Measurements from ENCODE around the gene CRYBA4.

CRYBA4 gene
- 0 to 0.17 (median 0) reads per million in 3 donors for total RNA-seq

DNA sequence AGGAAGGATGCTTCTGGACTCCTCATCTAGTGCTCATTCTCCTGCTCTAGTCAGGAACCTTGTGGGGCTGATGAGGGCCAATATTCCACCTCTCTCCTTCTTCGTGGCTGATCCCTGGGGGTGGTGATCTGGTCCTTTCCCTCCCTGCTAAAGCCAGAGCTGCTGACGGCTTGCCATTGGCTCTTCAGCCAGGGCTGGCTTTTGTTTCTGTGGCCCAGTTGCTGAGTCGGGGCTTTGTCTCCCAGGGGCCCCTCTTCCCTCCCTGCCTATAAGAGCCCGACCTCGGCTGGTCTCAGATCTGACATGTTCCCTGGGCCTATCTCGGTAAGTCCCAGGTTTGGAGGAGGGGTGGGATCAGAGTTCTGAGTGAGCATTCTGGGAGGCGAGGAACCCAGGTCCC, at the start of gene CRYBA4:
Gene CRYBA4, plus strand, starts transcription at position 301 of the 400 bp plus-strand sequence. CDS start 634 bp downstream, outside the sequence.
- no peak within 1 kb of the TSS for H3K4me3 ChIP-seq (ENCODE audit: insufficient read depth, low read depth, low read length, poor library complexity, severe bottlenecking)
- H3K9me3 ChIP-seq (ENCODE audit: control insufficient read depth, low read length): no peaks in the 10 kb centered on the region
- H3K36me3 ChIP-seq (ENCODE audit: control insufficient read depth, insufficient read depth, low read length): no peaks in the 10 kb centered on the region
- H3K27ac ChIP-seq (ENCODE audit: insufficient read depth, low read length, poor library complexity, severe bottlenecking): no peak within 1 kb of the TSS
- H3K4me1 ChIP-seq (ENCODE audit: control insufficient read depth, insufficient read depth, low read length, poor library complexity, severe bottlenecking): no peaks in the 10 kb centered on the region
- H3K27me3 ChIP-seq (replicated peaks; ENCODE audit: control insufficient read depth, insufficient read depth, low read length, poor library complexity, severe bottlenecking): no peaks in the 10 kb centered on the region
- no peak for DNase-seq

DNA sequence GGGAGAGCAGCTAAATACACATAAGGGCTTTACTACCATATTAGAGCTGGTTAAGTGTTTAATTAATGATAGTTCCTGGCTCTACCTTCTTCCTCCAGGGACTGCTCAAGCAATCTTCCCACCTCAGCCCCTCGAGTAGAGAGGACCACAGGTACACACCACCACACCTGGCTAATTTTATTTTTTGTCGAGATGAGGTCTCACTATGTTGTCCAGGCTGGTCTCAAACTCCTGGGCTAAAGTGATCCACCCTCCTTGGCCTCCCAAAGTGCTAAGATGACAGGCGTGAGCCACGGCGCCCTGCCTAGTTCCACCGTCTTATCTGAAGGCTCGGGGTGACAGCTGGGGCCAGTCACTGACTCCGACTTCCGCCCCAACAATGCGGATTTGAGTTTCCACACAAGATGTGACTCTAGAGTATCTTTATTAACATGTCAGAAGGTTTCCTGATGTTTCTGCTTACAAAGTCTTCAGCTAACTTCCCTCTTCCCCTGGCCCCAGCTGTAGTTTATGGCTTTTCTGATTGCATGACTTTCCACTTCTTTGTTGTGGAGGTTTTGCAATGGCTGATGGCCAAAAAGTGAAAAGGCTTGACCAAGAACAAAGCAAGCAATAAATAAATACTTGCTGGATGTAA, 48.6 kb upstream of the CRYBA4 start:
- no peaks in the 10 kb centered on the region for H3K4me1 ChIP-seq (ENCODE audit: control insufficient read depth, insufficient read depth, low read length, poor library complexity, severe bottlenecking)
- no peak for DNase-seq
- H3K4me3 ChIP-seq (ENCODE audit: insufficient read depth, low read depth, low read length, poor library complexity, severe bottlenecking): no peak overlapping the region
- H3K36me3 ChIP-seq (ENCODE audit: control insufficient read depth, insufficient read depth, low read length): no peaks in the 10 kb centered on the region
- no peaks in the 10 kb centered on the region for H3K9me3 ChIP-seq (ENCODE audit: control insufficient read depth, low read length)
- H3K27ac ChIP-seq (ENCODE audit: insufficient read depth, low read length, poor library complexity, severe bottlenecking): no peak overlapping the region
- H3K27me3 ChIP-seq (replicated peaks; ENCODE audit: control insufficient read depth, insufficient read depth, low read length, poor library complexity, severe bottlenecking): no peaks in the 10 kb centered on the region

GRCh38 chr22:26574001-26574723, 47.6 kb upstream of the CRYBA4 start:
- no peak for DNase-seq
- H3K4me3 ChIP-seq (ENCODE audit: insufficient read depth, low read depth, low read length, poor library complexity, severe bottlenecking): no peak overlapping the region

DNA sequence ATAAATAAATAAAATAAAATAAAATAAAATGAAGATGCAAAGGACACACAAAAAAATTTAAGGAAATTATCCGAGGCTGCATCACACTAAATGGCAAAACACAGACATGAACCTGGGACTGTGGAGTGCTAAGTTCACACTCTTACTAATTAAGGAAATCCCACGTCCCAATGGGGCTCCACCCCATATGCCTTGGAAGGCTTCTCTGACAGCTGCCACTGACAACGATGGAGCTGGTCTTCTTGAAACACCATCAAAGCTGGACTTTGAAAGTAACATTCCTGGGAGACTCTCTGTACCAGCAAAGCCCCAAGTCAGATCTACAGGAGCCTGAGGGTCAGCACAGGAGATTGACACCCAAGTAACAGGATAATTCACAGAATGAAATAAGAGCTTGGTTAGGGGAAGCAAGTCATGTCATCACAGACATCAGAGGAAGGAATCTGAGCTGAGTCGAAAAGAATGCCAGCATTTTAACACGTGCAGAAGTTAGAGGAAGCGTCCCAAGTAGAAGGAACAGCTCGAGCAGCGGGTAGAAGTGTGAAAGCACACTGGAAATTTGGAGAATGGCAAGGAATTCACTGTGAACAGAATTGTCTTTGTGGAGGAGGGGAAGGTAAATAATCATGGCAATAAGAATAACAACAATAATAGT, 45.6 kb upstream of the CRYBA4 start:
- Histone ChIP-seq H3K4me3 (ENCODE audit: insufficient read depth, low read depth, low read length, poor library complexity, severe bottlenecking) (no peak overlapping the region), H3K27me3 (replicated peaks; ENCODE audit: control insufficient read depth, insufficient read depth, low read length, poor library complexity, severe bottlenecking) (no peaks in the 10 kb centered on the region), H3K27ac (ENCODE audit: insufficient read depth, low read length, poor library complexity, severe bottlenecking) (no peak overlapping the region), H3K4me1 (ENCODE audit: control insufficient read depth, insufficient read depth, low read length, poor library complexity, severe bottlenecking) (peaks cover 19% of the 10 kb centered on the region), H3K9me3 (ENCODE audit: control insufficient read depth, low read length) (no peaks in the 10 kb centered on the region), H3K36me3 (ENCODE audit: control insufficient read depth, insufficient read depth, low read length) (no peaks in the 10 kb centered on the region)
- DNase-seq: no peak

More at GRCh38 chr22:26574001-26574723, 47.6 kb upstream of the CRYBA4 start:
- Histone ChIP-seq H3K9me3 (ENCODE audit: control insufficient read depth, low read length) (no peaks in the 10 kb centered on the region), H3K27me3 (replicated peaks; ENCODE audit: control insufficient read depth, insufficient read depth, low read length, poor library complexity, severe bottlenecking) (no peaks in the 10 kb centered on the region), H3K4me1 (ENCODE audit: control insufficient read depth, insufficient read depth, low read length, poor library complexity, severe bottlenecking) (peaks cover 3% of the 10 kb centered on the region), H3K27ac (ENCODE audit: insufficient read depth, low read length, poor library complexity, severe bottlenecking) (no peak overlapping the region), H3K36me3 (ENCODE audit: control insufficient read depth, insufficient read depth, low read length) (no peaks in the 10 kb centered on the region)

DNA sequence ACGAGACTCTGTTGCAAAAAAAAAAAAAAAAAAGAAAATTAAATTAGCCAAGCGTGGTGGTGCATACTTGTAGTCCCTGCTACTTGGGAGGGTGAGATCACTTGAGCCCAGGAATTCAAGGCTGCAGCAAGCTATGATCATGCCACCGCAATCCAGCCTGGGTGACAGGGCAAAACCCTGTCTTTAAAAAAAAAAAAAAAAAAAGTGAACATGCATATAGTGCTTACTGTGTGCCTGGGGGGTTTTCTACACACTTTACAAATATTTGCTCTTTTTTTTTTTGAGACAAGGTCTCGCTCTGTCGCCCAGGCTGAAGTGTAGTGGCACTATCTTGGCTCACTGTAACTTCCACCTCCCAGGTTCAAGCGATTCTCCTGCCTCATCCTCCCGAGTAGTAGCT, 44.7 kb upstream of the CRYBA4 start:
- H3K4me1 ChIP-seq (ENCODE audit: control insufficient read depth, insufficient read depth, low read length, poor library complexity, severe bottlenecking): peaks cover 19% of the 10 kb centered on the region
- H3K27ac ChIP-seq (ENCODE audit: insufficient read depth, low read length, poor library complexity, severe bottlenecking): no peak overlapping the region

GRCh38 chr22:26579331-26579886, 42.4 kb upstream of the CRYBA4 start:
- no peaks in the 10 kb centered on the region for H3K36me3 ChIP-seq (ENCODE audit: control insufficient read depth, insufficient read depth, low read length)
- H3K27me3 ChIP-seq (replicated peaks; ENCODE audit: control insufficient read depth, insufficient read depth, low read length, poor library complexity, severe bottlenecking): no peaks in the 10 kb centered on the region
- no peak overlapping the region for H3K4me3 ChIP-seq (ENCODE audit: insufficient read depth, low read depth, low read length, poor library complexity, severe bottlenecking)
- peak; percentile 12 to 27 (median 27) for DNase-seq
- peak overlapping the region; percentile 51 for H3K27ac ChIP-seq (ENCODE audit: insufficient read depth, low read length, poor library complexity, severe bottlenecking)
- peaks cover 19% of the 10 kb centered on the region for H3K4me1 ChIP-seq (ENCODE audit: control insufficient read depth, insufficient read depth, low read length, poor library complexity, severe bottlenecking)
- no peaks in the 10 kb centered on the region for H3K9me3 ChIP-seq (ENCODE audit: control insufficient read depth, low read length)

More for the DNA sequence above, 44.7 kb upstream of the CRYBA4 start:
- DNase-seq: no peak
- H3K9me3 ChIP-seq (ENCODE audit: control insufficient read depth, low read length): no peaks in the 10 kb centered on the region
- H3K4me3 ChIP-seq (ENCODE audit: insufficient read depth, low read depth, low read length, poor library complexity, severe bottlenecking): no peak overlapping the region
- no peaks in the 10 kb centered on the region for H3K36me3 ChIP-seq (ENCODE audit: control insufficient read depth, insufficient read depth, low read length)
- H3K27me3 ChIP-seq (replicated peaks; ENCODE audit: control insufficient read depth, insufficient read depth, low read length, poor library complexity, severe bottlenecking): no peaks in the 10 kb centered on the region

GRCh38 chr22:26580240-26580962, 41.4 kb upstream of the CRYBA4 start:
- no peak for DNase-seq
- Histone ChIP-seq H3K36me3 (ENCODE audit: control insufficient read depth, insufficient read depth, low read length) (no peaks in the 10 kb centered on the region), H3K27ac (ENCODE audit: insufficient read depth, low read length, poor library complexity, severe bottlenecking) (peak overlapping the region; percentile 51), H3K27me3 (replicated peaks; ENCODE audit: control insufficient read depth, insufficient read depth, low read length, poor library complexity, severe bottlenecking) (no peaks in the 10 kb centered on the region), H3K4me3 (ENCODE audit: insufficient read depth, low read depth, low read length, poor library complexity, severe bottlenecking) (no peak overlapping the region), H3K4me1 (ENCODE audit: control insufficient read depth, insufficient read depth, low read length, poor library complexity, severe bottlenecking) (peaks cover 19% of the 10 kb centered on the region), H3K9me3 (ENCODE audit: control insufficient read depth, low read length) (no peaks in the 10 kb centered on the region)

DNA sequence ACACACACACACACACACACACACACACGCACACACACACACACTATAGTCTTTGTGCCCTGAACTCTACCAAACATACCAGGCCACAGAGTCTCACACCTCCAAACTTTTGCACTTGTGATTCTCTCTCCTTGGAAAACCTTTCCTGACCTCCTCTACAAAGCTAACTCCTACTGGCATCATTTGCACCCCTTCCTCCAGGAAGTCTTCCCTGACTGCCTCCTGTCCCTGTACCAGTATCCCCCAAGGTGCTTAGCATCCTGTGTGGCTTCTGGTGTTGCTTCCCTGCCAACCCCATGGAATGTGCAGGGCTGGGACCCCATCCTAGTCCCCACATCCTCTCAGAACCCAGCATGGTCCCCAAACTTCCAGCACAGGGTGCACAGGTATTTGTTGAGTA, 40.7 kb upstream of the CRYBA4 start:
- Histone ChIP-seq H3K4me1 (ENCODE audit: control insufficient read depth, insufficient read depth, low read length, poor library complexity, severe bottlenecking) (peaks cover 19% of the 10 kb centered on the region), H3K9me3 (ENCODE audit: control insufficient read depth, low read length) (no peaks in the 10 kb centered on the region), H3K27me3 (replicated peaks; ENCODE audit: control insufficient read depth, insufficient read depth, low read length, poor library complexity, severe bottlenecking) (no peaks in the 10 kb centered on the region), H3K36me3 (ENCODE audit: control insufficient read depth, insufficient read depth, low read length) (no peaks in the 10 kb centered on the region), H3K4me3 (ENCODE audit: insufficient read depth, low read depth, low read length, poor library complexity, severe bottlenecking) (no peak overlapping the region), H3K27ac (ENCODE audit: insufficient read depth, low read length, poor library complexity, severe bottlenecking) (no peak overlapping the region)
- no peak for DNase-seq

- peaks cover 19% of the 10 kb centered on the region for H3K4me1 ChIP-seq (ENCODE audit: control insufficient read depth, insufficient read depth, low read length, poor library complexity, severe bottlenecking)
Measured at GRCh38 chr22:26581633-26582168, 40.1 kb upstream of the CRYBA4 start.

More at GRCh38 chr22:26581633-26582168, 40.1 kb upstream of the CRYBA4 start:
- H3K4me3 ChIP-seq (ENCODE audit: insufficient read depth, low read depth, low read length, poor library complexity, severe bottlenecking): no peak overlapping the region
- no peak overlapping the region for H3K27ac ChIP-seq (ENCODE audit: insufficient read depth, low read length, poor library complexity, severe bottlenecking)
- no peak for DNase-seq
- H3K36me3 ChIP-seq (ENCODE audit: control insufficient read depth, insufficient read depth, low read length): peaks cover 3% of the 10 kb centered on the region
- H3K27me3 ChIP-seq (replicated peaks; ENCODE audit: control insufficient read depth, insufficient read depth, low read length, poor library complexity, severe bottlenecking): no peaks in the 10 kb centered on the region
- H3K9me3 ChIP-seq (ENCODE audit: control insufficient read depth, low read length): no peaks in the 10 kb centered on the region
